Activated naive CD4-positive, alpha-beta T cell treated with anti-CD3 and anti-CD28 coated beads, Interleukin-2, amount 10 ng/mL, durations not matched to agents 7 days and 5 days (primary cell): ENCODE results near the gene TBR1.

Experiments used
- CTCF ChIA-PET: fragments of 350-600 bp; sonication (Branson Sonifier 250); formaldehyde crosslinking; loops from one replicate; lab custom pipeline; 2021; ENCODE audit warnings: antibody characterized with exemption; lab: Charles Lee
- DNase-seq: peaks from one replicate; pipeline ENCODE4 v3.0.0-alpha.2; 2020
- H3K27ac Mint-ChIP-seq: one replicate; pipeline ENCODE4 v1.8.0; 2021; ENCODE audit warnings: mild to moderate bottlenecking, moderate library complexity, mixed read lengths
- H3K27me3 Mint-ChIP-seq: one replicate; pipeline ENCODE4 v1.8.0; 2021; ENCODE audit warnings: mild to moderate bottlenecking, mixed read lengths
- H3K36me3 Mint-ChIP-seq: one replicate; pipeline ENCODE4 v1.8.0; 2021; ENCODE audit warnings: mixed read lengths
- H3K4me1 Mint-ChIP-seq: one replicate; pipeline ENCODE4 v1.8.0; 2021; ENCODE audit warnings: mixed read lengths
- H3K4me3 Mint-ChIP-seq: one replicate; pipeline ENCODE4 v1.8.0; 2021; ENCODE audit warnings: mild to moderate bottlenecking, moderate library complexity, mixed read lengths
- H3K9me3 Mint-ChIP-seq: one replicate; pipeline ENCODE4 v1.8.0; 2021; ENCODE audit warnings: mixed read lengths

The TBR1 gene

DNA sequence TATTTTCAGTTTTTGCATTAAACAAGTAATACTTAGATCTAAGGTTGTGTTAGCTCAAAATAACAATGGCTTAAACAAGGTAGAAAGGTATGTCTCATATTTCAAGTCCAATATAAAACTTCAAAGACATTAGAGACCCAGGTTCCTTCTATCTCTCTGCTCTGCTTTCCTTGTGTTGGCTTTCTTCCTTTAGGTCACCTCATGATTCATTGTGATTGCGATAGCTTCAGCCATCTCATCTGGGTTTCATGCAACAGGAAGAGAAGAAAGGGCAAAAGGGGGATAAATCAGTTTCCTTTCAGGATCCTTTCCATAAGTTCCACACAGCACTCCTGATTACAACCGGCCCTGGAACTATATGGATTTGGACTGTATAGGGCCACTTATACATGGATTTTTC is 16.0 kb upstream of the TBR1 start:
- Mint-ChIP-seq H3K9me3 (no peaks in the 10 kb centered on the region), H3K36me3 (peaks cover 36% of the 10 kb centered on the region), H3K4me1 (no peaks in the 10 kb centered on the region), H3K27ac (no peak overlapping the region), H3K4me3 (no peak overlapping the region), H3K27me3 (no peaks in the 10 kb centered on the region)
- CTCF ChIA-PET = no interaction called here
- DNase-seq = no peak

DNA sequence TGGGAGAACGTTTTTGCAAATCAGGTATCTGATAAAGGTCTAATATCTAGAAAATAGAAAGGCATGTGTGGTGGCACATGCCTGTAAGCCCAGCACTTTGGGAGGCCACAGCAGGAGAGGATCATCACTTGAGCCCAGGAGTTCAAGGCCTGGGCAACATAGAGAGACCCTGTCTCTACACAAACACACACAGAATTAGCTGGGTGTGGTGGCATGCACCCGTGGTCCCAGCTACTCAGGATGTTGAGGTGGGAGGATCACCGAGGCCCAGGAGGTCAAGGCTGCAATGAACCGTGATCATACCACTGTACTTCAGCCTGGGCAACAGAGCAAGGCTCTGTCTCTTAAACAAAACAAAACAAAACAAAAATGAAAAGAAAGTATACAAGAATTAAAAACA is 13.8 kb upstream of the TBR1 start:
- H3K27me3 Mint-ChIP-seq = no peaks in the 10 kb centered on the region
- no peak for DNase-seq
- CTCF ChIA-PET = interaction anchor here (1.0 kb wide), 1 partner anchor 11 kb away, joined by 3 read pairs; no protein-coding TSS in a partner anchor

DNA sequence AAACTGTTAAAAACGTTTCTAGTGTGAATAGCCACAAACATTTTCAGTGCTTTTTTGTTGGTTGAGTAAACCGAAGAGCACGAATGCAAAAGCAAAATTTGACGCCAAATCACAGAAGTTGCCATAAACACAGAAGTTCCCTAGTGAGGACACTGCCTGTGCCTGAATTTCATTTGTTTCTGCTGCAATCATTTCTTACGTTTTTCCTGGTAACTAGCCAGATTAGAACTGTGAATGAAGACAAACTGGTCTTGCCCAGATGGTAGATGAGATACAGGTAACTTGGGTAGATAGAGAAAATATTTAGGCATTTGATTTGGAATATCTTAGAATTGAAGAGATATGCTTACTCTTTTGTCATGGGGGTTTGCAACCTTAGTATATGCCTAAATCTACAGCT is 9.8 kb upstream of the TBR1 start:
- CTCF ChIA-PET = no interaction called here
- Mint-ChIP-seq H3K27me3 (no peaks in the 10 kb centered on the region), H3K36me3 (peaks cover 16% of the 10 kb centered on the region), H3K27ac (no peak overlapping the region), H3K9me3 (no peaks in the 10 kb centered on the region), H3K4me3 (no peak overlapping the region), H3K4me1 (no peaks in the 10 kb centered on the region)
- no peak for DNase-seq

More for the DNA sequence above, 13.8 kb upstream of the TBR1 start:
- H3K9me3 Mint-ChIP-seq = no peaks in the 10 kb centered on the region
- H3K4me3 Mint-ChIP-seq = no peak overlapping the region
- no peak overlapping the region for H3K27ac Mint-ChIP-seq
- H3K36me3 Mint-ChIP-seq = peaks cover 19% of the 10 kb centered on the region
- H3K4me1 Mint-ChIP-seq = no peaks in the 10 kb centered on the region

DNA sequence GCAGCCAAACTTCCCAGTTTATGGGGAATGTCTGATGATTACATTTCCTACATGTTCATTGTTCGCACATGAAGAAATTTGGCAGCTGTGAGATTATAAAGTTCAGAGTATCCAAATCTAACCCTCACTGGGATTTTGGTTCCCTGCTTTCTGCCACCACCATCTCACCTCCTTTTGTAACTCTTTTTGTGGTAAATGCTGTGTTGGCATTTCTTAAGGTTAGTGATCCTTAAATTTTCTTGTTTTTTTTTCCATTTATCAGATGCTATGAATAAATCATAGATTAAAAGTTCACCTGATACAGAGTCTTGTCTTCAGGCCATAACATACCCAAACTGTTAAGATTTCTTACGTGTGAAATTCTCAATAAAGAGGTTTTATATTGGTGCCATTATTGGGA is 8.5 kb upstream of the TBR1 start:
- no peak for DNase-seq
- CTCF ChIA-PET = interaction anchor here (0.7 kb wide), 1 partner anchor 1170 kb away, joined by 3 read pairs; no protein-coding TSS in a partner anchor
- no peaks in the 10 kb centered on the region for H3K27me3 Mint-ChIP-seq
- peaks cover 15% of the 10 kb centered on the region for H3K36me3 Mint-ChIP-seq
- no peaks in the 10 kb centered on the region for H3K9me3 Mint-ChIP-seq
- no peaks in the 10 kb centered on the region for H3K4me1 Mint-ChIP-seq
- no peak overlapping the region for H3K4me3 Mint-ChIP-seq
- H3K27ac Mint-ChIP-seq = no peak overlapping the region

DNA sequence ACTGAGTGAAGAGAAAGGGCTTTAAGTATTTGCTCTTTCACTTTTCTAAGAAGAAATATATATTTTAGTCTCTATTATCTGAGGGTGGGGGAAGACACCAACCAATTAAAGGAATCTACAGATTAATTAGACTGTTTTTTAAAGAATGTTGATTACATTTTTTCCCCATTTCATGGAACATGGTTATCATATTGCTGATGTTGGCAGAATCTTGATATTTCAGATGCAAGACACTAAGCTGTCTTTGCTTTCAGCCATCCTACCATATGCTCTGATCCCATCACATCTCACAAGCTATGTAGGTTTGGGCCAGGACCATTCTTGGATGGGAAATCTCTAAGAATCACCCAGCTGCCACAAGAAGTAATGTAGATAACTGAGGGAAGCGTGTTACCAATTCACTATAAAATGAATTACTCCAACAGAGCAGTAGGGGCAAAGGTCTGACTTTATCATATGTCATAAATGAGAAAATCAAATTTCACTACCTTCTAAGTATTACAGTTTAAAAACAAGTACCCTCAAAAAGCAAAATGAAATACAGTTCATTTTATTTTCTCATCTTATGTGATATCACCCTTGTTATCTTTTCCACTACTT is 6.7 kb upstream of the TBR1 start:
- DNase-seq = no peak
- H3K36me3 Mint-ChIP-seq = peaks cover 16% of the 10 kb centered on the region
- H3K9me3 Mint-ChIP-seq = no peaks in the 10 kb centered on the region
- no peak overlapping the region for H3K27ac Mint-ChIP-seq
- CTCF ChIA-PET = no interaction called here
- peaks cover 7% of the 10 kb centered on the region for H3K4me1 Mint-ChIP-seq
- H3K4me3 Mint-ChIP-seq = no peak overlapping the region
- peaks cover 8% of the 10 kb centered on the region for H3K27me3 Mint-ChIP-seq

DNA sequence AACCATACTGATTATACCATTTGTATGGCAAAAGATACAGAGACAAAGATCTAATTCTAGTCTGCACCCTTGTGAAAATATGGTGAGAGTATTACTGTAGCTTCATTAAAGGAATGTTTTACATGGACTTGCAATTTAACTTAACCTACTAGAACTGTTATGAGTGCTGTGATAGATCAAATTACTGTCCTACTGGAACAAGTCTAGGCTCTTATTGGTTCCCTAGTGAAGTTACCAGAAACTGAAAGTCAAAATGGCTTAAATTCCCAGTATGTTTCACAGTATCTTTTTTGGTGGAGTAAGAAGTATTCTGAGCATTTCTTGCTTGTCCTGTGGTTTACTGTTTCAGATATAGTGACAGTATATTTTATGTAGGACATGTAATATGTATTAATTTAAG is 3.8 kb upstream of the TBR1 start:
- Mint-ChIP-seq H3K27me3 (peaks cover 37% of the 10 kb centered on the region), H3K4me3 (no peak overlapping the region), H3K9me3 (no peaks in the 10 kb centered on the region), H3K27ac (no peak overlapping the region), H3K36me3 (peaks cover 23% of the 10 kb centered on the region), H3K4me1 (peaks cover 32% of the 10 kb centered on the region)
- DNase-seq = no peak
- CTCF ChIA-PET = no interaction called here

DNA sequence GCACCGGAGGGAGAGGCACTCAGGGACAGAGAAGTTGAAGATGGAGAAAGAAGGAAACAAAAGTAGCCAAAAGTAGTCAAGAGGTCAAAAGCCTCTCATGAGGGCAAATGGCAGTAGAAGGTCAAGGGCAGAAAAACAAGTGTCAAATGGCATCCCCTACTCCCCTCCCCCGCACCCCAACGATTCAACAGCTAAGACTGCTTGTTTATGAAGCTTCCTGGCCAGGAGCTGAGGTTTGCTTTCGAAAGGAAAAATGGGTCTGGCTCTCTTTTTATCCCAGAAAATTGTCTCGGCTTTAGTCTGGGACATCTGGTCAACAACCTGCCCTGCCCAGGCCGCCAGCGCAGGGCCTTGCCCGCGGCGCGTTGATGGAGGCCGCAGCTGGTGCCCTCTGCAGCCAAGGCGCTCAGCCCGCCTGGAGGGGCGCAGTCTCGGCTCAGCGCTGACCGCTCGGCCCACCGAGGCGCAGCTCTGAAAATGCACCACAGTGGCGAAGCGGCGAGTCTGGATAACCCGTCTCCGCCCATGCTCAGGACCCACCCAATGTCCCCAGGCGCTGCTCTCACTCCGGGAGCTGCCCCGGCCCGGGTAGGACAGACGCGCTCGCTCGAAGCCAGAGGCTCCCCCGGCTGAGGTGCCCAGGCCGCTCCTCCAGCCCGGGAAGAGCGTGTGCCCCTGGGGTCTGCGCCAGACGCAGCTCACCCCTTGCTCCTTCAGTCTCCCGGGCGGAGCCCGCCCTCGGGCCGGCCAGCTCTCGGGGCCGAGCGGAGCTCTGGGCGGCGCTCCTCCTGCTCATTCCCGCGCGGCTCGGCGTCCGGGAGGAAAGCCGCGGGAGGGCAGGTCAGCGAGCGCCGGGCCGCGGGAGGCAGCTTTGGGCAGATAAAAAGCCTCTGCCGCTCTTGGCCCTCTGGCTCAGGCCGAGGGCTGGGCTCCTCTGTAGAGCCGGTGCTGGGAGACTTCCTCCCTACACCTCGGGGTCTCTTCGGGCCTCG is 1.8 kb upstream of the TBR1 start:
- peaks cover 50% of the 10 kb centered on the region for H3K4me1 Mint-ChIP-seq
- CTCF ChIA-PET = no interaction called here
- H3K36me3 Mint-ChIP-seq = peaks cover 21% of the 10 kb centered on the region
- no peak for DNase-seq
- H3K4me3 Mint-ChIP-seq = peak overlapping the region; percentile 70
- no peak overlapping the region for H3K27ac Mint-ChIP-seq
- no peaks in the 10 kb centered on the region for H3K9me3 Mint-ChIP-seq
- peaks cover 57% of the 10 kb centered on the region for H3K27me3 Mint-ChIP-seq

DNA sequence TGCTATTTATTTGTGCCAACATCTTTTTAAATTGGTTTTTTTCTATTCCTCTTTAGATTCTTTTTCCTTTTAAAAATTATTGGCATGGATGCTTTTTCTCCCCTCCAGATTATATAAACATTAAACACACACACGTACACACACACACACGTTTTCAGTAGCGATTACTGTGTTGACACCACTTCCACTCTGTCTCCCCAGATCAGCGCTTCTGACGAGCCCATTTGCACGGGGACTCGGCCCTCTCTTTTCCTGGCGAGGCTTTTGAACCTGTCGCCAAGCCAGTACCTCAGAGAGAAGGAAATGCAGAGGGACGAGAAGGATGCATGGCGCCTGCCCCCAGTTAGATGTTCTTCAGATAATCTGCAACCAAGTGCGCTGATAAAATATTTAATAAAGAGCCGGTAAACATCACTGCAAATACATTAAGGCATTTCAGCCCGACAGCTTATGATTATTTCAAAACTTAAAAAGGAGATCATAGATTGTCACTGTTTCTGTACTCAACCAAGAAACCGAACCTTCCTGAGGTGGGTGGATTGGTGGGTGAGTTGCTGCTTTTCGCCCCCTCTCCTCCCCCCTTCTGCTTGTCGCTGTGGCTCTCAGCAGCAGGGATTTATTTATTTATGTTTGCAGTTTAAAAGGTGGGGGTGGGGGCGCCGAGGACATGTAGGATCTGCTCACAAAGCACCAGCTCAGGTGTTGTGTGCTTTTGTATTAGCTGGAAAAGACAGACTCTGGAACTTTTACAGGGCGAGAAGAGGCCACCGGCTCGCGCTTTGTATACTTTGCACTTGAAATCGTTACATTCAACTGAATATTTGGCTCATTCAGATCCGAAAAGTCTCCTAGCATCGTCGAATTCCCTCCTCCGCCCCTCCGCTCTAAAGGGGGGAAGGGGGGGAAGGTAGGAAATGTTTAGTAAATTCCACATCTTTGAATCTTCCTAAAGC is 787 bp upstream of the TBR1 start:
- Mint-ChIP-seq H3K4me1 (peaks cover 56% of the 10 kb centered on the region), H3K36me3 (peaks cover 21% of the 10 kb centered on the region), H3K4me3 (peak overlapping the region; percentile 61), H3K27me3 (peaks cover 66% of the 10 kb centered on the region), H3K9me3 (no peaks in the 10 kb centered on the region), H3K27ac (no peak overlapping the region)
- DNase-seq = no peak
- CTCF ChIA-PET = no interaction called here

DNA sequence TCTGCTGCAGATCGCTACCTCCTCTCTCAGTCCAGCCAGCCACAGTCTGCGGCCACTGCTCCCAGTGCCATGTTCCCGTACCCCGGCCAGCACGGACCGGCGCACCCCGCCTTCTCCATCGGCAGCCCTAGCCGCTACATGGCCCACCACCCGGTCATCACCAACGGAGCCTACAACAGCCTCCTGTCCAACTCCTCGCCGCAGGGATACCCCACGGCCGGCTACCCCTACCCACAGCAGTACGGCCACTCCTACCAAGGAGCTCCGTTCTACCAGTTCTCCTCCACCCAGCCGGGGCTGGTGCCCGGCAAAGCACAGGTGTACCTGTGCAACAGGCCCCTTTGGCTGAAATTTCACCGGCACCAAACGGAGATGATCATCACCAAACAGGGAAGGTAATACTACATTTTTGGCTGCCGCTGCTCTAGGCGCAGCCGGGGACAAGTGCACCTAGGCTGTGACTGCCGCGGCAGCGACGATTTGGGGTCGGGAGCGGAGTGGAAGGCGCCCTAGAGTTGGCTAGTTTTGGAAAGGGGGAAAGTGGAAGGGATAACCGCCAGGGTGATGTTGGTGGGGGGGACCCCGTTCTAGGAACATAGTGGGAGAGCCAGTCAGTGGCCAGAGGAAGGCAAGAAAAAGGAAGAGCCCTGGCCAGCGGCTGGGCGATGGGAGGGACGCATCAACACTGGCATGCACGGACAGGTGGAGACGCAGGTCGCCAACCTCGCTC is 776 bp downstream of the TBR1 start:
- peaks cover 81% of the 10 kb centered on the region for H3K27me3 Mint-ChIP-seq
- CTCF ChIA-PET = interaction anchor here (1.2 kb wide), 1 partner anchor 9 kb away, joined by 3 read pairs; no protein-coding TSS in a partner anchor
- peak; percentile 39 for DNase-seq
- H3K4me1 Mint-ChIP-seq = peaks cover 59% of the 10 kb centered on the region
- H3K27ac Mint-ChIP-seq = peak overlapping the region; percentile 70
- peak overlapping the region; percentile 50 for H3K4me3 Mint-ChIP-seq
- peaks cover 16% of the 10 kb centered on the region for H3K36me3 Mint-ChIP-seq
- no peaks in the 10 kb centered on the region for H3K9me3 Mint-ChIP-seq

DNA sequence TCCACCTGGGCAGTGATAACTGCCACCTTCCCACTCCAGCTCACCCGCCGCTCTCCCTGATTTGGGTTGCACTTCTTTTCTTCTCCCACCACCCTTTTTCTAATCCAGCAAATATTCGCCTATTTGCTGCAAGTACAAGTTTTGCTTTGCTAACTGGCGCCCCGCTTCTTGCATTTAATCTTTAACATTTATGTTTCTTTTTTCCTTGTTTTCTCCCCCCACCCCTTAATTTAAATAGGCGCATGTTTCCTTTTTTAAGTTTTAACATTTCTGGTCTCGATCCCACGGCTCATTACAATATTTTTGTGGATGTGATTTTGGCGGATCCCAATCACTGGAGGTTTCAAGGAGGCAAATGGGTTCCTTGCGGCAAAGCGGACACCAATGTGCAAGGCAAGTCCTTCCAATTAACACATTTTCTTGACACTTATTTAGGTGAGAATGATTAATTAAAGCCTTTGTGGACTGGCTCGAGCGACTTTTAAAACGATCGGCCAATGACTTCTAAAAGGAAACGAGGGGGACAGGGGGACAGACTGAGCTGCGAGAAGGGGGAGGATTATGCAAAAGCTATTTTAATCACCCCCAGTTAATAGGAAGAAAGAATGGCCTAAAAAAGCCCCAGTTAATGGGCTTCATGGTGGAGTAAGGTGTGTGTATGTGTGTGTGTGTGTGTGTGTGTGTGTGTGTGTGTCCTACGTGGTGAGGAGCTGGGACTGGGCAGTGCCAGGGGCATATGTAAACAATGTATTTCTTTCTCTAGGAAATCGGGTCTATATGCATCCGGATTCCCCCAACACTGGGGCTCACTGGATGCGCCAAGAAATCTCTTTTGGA is 1.6 kb downstream of the TBR1 start:
- Mint-ChIP-seq H3K36me3 (peaks cover 12% of the 10 kb centered on the region), H3K4me3 (peak overlapping the region; percentile 3), H3K27me3 (peaks cover 89% of the 10 kb centered on the region), H3K27ac (peak overlapping the region; percentile 68), H3K4me1 (peaks cover 60% of the 10 kb centered on the region), H3K9me3 (no peaks in the 10 kb centered on the region)
- CTCF ChIA-PET = no interaction called here
- DNase-seq = no peak

DNA sequence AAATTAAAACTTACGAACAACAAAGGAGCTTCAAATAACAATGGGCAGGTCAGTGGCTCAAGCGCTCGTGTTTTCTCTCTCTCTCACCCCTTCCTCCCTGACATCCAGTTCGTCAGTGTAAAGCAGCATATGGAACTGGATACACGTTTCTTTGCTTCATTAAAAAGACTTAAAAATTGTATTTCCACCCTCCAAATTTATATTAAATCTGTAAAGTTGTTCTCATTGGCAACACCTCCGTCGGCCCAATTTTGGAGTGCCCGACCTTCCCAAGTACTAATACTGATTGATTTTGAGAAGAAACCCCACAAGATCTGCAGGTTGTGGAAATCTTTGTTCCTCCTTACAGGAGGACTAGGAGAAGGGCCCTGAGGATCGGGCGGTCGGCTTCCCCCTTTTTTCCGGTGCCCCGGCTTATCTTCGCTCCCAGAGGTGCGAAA is 2.2 kb downstream of the TBR1 start:
- no peaks in the 10 kb centered on the region for H3K9me3 Mint-ChIP-seq
- peak overlapping the region; percentile 11 for H3K4me3 Mint-ChIP-seq
- no peak for DNase-seq
- H3K27ac Mint-ChIP-seq = peak overlapping the region; percentile 68
- peaks cover 67% of the 10 kb centered on the region for H3K4me1 Mint-ChIP-seq
- CTCF ChIA-PET = no interaction called here
- peaks cover 95% of the 10 kb centered on the region for H3K27me3 Mint-ChIP-seq
- peaks cover 10% of the 10 kb centered on the region for H3K36me3 Mint-ChIP-seq

DNA sequence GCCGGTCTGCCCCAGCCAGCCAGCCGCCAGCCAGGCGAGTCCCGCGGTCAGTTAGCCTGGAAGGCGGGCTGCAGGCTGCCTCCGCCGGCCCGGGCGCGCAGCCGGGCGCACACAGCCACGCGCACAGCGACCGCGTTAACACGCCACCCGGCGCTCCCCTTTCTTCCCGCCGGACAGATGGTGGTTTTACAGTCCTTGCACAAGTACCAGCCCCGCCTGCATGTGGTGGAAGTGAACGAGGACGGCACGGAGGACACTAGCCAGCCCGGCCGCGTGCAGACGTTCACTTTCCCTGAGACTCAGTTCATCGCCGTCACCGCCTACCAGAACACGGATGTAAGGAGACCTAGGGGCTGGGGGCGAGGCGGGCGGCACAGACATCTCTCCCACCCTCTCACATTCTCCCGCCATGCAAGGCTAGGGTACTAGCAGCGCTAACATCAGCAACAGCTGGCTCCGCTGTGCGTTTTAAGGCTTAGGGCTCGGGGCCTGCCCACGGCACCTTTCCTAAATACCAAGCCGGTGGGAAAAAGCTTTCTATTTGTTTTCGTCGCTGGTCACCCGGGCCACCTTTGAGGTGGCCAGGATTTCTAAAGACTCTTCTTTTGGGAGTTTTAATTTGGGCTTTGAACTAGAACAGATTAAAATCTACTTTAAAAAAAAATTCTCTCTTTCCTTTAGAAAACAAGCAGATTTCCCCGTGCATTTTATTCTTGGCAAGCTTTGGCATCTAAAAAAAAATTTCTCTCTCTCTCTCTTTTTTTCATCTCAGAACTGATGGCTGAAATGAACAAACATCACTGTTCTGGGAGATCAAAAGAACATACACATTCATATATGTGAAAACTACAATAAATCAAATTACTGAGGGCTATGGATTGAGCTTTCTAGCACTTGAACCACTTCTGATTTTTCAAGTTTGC is 2.9 kb downstream of the TBR1 start:
- Mint-ChIP-seq H3K9me3 (no peaks in the 10 kb centered on the region), H3K27ac (no peak overlapping the region), H3K27me3 (peaks cover 99% of the 10 kb centered on the region), H3K4me3 (peak overlapping the region; percentile 52), H3K36me3 (peaks cover 8% of the 10 kb centered on the region), H3K4me1 (peaks cover 63% of the 10 kb centered on the region)
- DNase-seq = no peak
- CTCF ChIA-PET = no interaction called here
